ENCODE results near the gene PTPN3.

The PTPN3 gene

DNA sequence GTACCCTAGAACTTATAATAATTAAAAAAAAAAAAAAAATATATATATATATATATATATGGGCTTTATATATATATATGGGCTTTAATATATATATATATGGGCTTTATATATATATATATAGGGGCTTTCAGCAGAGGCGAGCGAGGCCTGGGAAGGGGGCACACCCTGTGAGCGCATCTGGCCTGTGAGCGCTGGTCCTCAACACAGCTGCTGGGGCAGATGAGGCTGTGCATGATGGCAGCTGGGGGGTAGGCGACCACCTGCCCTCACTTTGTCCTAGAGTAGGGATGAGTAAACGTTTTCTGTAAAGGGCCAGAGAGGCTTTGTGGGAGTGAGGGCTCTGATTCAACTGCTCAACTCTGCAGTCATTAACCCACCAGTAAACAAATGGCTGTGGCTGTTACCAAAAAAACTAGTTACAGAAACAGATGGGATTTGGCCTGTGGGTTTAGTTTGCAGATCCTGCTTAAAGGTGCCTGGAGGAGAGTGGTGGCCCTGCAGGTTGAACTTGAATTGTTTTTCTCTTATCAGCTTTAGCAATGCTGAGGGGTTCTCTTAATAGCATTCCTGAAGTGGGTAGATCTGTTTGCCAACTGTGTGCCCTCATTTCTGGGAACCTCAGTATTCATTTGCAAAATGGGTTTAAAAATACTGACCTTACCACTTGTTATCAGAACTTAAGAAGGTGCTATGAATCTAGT, 89.2 kb downstream of the PTPN3 start:
- no peak for TF ChIP-seq CTCF (IDR thresholded peaks at IDR 0.05; ENCODE audit: unreplicated experiment in 3 of 3)
- Mint-ChIP-seq H3K36me3 (ENCODE audit: low read depth) (peaks cover 4% of the 10 kb centered on the region), H3K27ac (no peak overlapping the region), H3K27me3 (ENCODE audit: low read depth) (peaks cover 8% of the 10 kb centered on the region), H3K4me1 (no peaks in the 10 kb centered on the region), H3K4me3 (no peak overlapping the region), H3K9me3 (no peaks in the 10 kb centered on the region)

- Mint-ChIP-seq H3K36me3 (ENCODE audit: low read depth) (peaks cover 12% of the 10 kb centered on the region), H3K9me3 (no peaks in the 10 kb centered on the region), H3K27ac (no peak overlapping the region), H3K27me3 (ENCODE audit: low read depth) (no peaks in the 10 kb centered on the region), H3K4me1 (no peaks in the 10 kb centered on the region), H3K4me3 (no peak overlapping the region)
- no peak for TF ChIP-seq CTCF (IDR thresholded peaks at IDR 0.05; ENCODE audit: unreplicated experiment in 3 of 3)
These were observed 94.3 kb downstream of the PTPN3 start for GRCh38 chr9:109403766-109404320.

- no peak overlapping the region for H3K4me3 Mint-ChIP-seq
- H3K27ac Mint-ChIP-seq: no peak overlapping the region
- no peaks in the 10 kb centered on the region for H3K9me3 Mint-ChIP-seq
- no peak for TF ChIP-seq CTCF (IDR thresholded peaks at IDR 0.05; ENCODE audit: unreplicated experiment in 3 of 3)
- no peaks in the 10 kb centered on the region for H3K4me1 Mint-ChIP-seq
- no peaks in the 10 kb centered on the region for H3K27me3 Mint-ChIP-seq (ENCODE audit: low read depth)
- H3K36me3 Mint-ChIP-seq (ENCODE audit: low read depth): peaks cover 12% of the 10 kb centered on the region
These were observed 95.0 kb downstream of the PTPN3 start for GRCh38 chr9:109403116-109403515.

GRCh38 chr9:109401990-109402318, 96.2 kb downstream of the PTPN3 start:
- H3K27ac Mint-ChIP-seq: no peak overlapping the region
- H3K36me3 Mint-ChIP-seq (ENCODE audit: low read depth): peaks cover 12% of the 10 kb centered on the region
- H3K4me1 Mint-ChIP-seq: no peaks in the 10 kb centered on the region
- no peak overlapping the region for H3K4me3 Mint-ChIP-seq
- H3K9me3 Mint-ChIP-seq: no peaks in the 10 kb centered on the region
- TF ChIP-seq CTCF (IDR thresholded peaks at IDR 0.05; ENCODE audit: unreplicated experiment in 3 of 3): no peak
- no peaks in the 10 kb centered on the region for H3K27me3 Mint-ChIP-seq (ENCODE audit: low read depth)

DNA sequence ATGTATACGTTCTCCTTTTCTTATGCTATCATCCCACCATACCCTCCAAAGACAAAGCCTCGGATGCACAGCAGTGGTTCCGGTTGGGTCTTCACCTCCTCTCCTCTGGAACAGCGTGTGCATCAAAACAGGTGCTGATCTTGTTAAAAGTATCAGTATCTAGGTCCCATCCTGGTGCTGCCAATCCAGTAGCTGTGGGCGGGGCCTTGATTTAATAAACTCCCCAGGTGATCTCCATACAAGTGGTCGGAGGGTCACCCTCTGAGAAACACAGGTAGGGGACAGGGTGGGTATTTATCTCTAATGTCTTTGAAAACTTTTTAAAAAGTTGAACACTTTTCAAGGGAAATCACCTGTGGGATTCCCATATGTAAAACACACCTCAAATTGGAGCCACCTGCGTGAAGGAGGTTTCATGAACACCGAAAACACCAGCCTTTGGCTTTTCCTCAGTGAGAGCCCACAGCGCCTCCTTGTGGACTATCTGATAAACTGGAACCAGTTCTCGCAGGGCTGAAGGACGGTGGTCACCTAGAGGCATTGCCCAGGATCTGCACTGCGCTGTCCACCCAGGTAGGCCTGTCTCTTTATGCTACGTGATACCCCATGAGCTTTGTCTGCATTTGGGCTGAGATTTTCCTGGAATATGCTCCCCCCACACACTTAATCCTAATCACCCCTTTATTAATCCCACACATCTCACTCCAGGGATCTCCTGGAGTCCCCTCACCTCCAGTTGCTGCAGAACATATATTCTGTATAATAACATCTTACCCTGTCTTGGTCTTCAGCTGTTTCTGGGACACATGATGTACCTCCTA, 96.7 kb downstream of the PTPN3 start:
- H3K4me3 Mint-ChIP-seq: no peak overlapping the region
- peak; percentile 55 to 63 (median 58) for TF ChIP-seq CTCF (IDR thresholded peaks at IDR 0.05; ENCODE audit: unreplicated experiment in 3 of 3)
- H3K27ac Mint-ChIP-seq: no peak overlapping the region
- no peaks in the 10 kb centered on the region for H3K9me3 Mint-ChIP-seq
- H3K27me3 Mint-ChIP-seq (ENCODE audit: low read depth): no peaks in the 10 kb centered on the region
- H3K36me3 Mint-ChIP-seq (ENCODE audit: low read depth): peaks cover 16% of the 10 kb centered on the region
- H3K4me1 Mint-ChIP-seq: no peaks in the 10 kb centered on the region
